ENCODE data around the gene PTGIS. TPM values are rescaled to one million over a fixed set of nuclear protein-coding genes. Genes with fewer than 3 reads are reported as not detected.

The PTGIS gene
- total and polyA plus RNA-seq, 2 donors, result 0.76 to 3.3 TPM

DNA sequence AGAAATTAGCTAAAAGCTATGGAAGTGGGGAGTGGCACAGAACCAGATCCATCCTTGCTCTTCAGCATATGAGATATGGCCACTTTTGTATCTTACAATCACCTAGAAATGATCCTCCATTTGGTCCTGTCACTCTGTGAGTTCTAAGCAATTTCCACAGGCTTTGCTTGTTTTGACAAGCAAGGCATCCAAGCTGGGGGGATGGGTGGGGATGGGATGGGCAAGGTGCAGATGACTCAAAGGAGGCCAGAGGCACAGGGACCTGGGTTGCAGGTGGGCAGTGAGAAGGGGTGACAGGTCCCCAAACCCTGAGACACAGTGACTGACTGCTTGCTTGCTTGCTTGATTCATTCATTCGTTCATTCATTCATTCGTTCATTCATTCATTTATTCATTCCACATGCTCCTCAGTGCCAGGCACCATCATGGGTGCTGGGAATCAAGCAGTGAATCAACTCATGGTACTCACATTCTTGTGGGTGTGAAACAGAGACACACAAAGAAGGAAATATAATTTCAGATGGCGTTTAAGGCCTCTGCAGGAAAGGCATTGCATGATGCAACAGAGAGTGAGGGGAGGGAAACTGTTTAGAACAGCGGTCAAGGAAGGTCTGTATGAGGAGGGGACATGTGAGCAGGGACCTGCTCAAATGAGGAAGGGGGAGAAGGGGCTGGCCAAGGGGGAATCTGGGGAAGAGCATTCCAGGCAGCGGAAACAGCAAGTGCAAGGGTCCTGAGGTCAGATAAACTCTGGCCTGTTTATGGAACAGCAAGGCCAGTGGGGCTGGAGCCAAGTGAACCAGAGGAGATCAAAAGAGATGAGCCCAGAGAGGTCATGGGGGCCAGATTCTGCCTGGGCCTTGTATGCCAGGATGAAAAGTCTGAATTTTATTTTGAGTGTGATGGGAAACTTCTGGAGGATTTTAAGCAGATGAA, 88.9 kb downstream of the PTGIS start:
- H3K27me3 ChIP-seq (ENCODE audit: control insufficient read depth in 2 of 2, insufficient read depth in 1 of 2, low read length in 1 of 2), result peaks cover 23 to 35% of the 10 kb centered on the region in 2 donors
- WGBS, result 87% methylated on average over 5 of the region's 5 CpGs
- no peak overlapping the region for H3K27ac ChIP-seq (ENCODE audit: low read depth in 1 of 2, low read length in 1 of 2)

DNA sequence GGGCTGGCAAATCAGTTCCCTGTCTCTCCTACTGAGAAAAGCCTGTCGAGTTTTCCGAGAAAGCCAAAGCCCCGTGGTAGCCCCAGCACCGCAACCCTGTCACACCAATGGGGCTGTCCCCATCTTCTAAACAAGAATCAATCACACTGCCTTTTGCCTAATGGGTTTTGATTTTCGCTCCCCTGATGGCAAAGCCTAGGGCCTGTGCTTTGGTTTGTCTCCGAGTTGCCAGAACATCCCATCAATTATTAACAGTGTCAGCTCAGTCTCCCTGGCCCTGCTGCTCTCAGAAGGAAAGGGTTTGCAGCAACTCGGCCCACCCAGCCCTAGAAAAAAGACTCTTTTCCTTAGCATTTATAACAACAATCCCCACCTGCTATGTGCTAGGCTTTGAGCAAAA, 89.7 kb downstream of the PTGIS start:
- Histone ChIP-seq H3K9me3 (ENCODE audit: control insufficient read depth in 2 of 2, insufficient read depth in 1 of 2, low read length in 1 of 2) (peaks cover 2 to 5% of the 10 kb centered on the region in 2 donors), H3K36me3 (ENCODE audit: control insufficient read depth in 2 of 2, insufficient read depth in 2 of 2, low read length in 1 of 2) (no peaks in the 10 kb centered on the region), H3K27ac (ENCODE audit: low read depth in 1 of 2, low read length in 1 of 2) (no peak overlapping the region), H3K4me3 (ENCODE audit: low read length in 2 of 2) (no peak overlapping the region), H3K4me1 (ENCODE audit: control insufficient read depth in 2 of 2, insufficient read depth in 2 of 2, low read length in 2 of 2) (no peaks in the 10 kb centered on the region), H3K27me3 (ENCODE audit: control insufficient read depth in 2 of 2, insufficient read depth in 1 of 2, low read length in 1 of 2) (peaks cover 16 to 29% of the 10 kb centered on the region in 2 donors)
- 75% methylated on average over 7 of the region's 7 CpGs for WGBS
- no peak for DNase-seq (ENCODE audit: low read depth in 6 of 9, low spot score in 9 of 9)

More for the DNA sequence above, 88.9 kb downstream of the PTGIS start:
- Histone ChIP-seq H3K4me1 (ENCODE audit: control insufficient read depth in 2 of 2, insufficient read depth in 2 of 2, low read length in 2 of 2) (no peaks in the 10 kb centered on the region), H3K36me3 (ENCODE audit: control insufficient read depth in 2 of 2, insufficient read depth in 2 of 2, low read length in 1 of 2) (no peaks in the 10 kb centered on the region), H3K4me3 (ENCODE audit: low read length in 2 of 2) (no peak overlapping the region), H3K9me3 (ENCODE audit: control insufficient read depth in 2 of 2, insufficient read depth in 1 of 2, low read length in 1 of 2) (peaks cover 2 to 5% of the 10 kb centered on the region in 2 donors)
- DNase-seq (ENCODE audit: low read depth in 6 of 9, low spot score in 9 of 9), result no peak

DNA sequence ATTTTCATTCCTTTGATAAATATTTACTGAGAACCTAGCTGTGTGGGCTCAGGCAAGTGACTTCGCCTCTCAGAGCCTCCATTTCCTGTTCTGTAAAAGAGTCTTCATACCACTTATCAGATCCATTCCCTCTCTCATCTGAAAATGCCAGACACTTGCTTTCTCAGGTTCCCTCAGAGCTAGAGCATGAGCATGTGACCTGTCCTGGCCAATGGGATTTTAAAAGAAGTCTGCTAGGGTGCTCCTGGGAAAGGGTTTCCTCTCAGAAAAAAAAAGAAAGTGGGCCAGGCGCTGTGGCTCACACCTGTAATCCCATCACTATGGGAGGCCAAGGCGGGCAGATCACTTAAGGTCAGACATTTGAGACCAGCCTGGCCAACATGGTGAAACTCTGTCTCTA, 90.7 kb downstream of the PTGIS start:
- Histone ChIP-seq H3K4me1 (ENCODE audit: control insufficient read depth in 2 of 2, insufficient read depth in 2 of 2, low read length in 2 of 2) (no peaks in the 10 kb centered on the region), H3K27ac (ENCODE audit: low read depth in 1 of 2, low read length in 1 of 2) (no peak overlapping the region), H3K36me3 (ENCODE audit: control insufficient read depth in 2 of 2, insufficient read depth in 2 of 2, low read length in 1 of 2) (no peaks in the 10 kb centered on the region), H3K9me3 (ENCODE audit: control insufficient read depth in 2 of 2, insufficient read depth in 1 of 2, low read length in 1 of 2) (no peaks in the 10 kb centered on the region), H3K4me3 (ENCODE audit: low read length in 2 of 2) (no peak overlapping the region), H3K27me3 (ENCODE audit: control insufficient read depth in 2 of 2, insufficient read depth in 1 of 2, low read length in 1 of 2) (peaks cover 6 to 18% of the 10 kb centered on the region in 2 donors)
- DNase-seq (ENCODE audit: low read depth in 6 of 9, low spot score in 9 of 9), result no peak
- 76% methylated on average over 3 of the region's 3 CpGs for WGBS

DNA sequence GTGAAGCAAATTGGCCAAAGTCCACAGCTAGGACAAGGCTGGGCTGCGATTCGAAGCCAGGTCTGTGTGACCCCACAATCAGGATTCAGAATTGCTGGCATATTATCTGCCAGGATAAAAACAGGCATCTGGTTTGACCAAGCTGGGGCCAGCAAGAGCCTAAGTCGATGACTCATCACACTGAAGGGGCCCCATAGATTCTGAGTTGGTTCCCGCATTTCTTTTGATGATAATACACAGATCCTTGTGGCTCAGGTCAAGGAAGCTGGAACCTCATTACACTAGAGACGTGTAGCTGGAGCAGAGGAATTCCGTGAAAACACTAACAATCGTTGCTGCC, 92.0 kb downstream of the PTGIS start:
- Histone ChIP-seq H3K4me1 (ENCODE audit: control insufficient read depth in 2 of 2, insufficient read depth in 2 of 2, low read length in 2 of 2) (no peaks in the 10 kb centered on the region), H3K9me3 (ENCODE audit: control insufficient read depth in 2 of 2, insufficient read depth in 1 of 2, low read length in 1 of 2) (no peaks in the 10 kb centered on the region), H3K4me3 (ENCODE audit: low read length in 2 of 2) (no peak overlapping the region), H3K27me3 (ENCODE audit: control insufficient read depth in 2 of 2, insufficient read depth in 1 of 2, low read length in 1 of 2) (peaks cover 0 to 11% of the 10 kb centered on the region in 2 donors), H3K36me3 (ENCODE audit: control insufficient read depth in 2 of 2, insufficient read depth in 2 of 2, low read length in 1 of 2) (no peaks in the 10 kb centered on the region), H3K27ac (ENCODE audit: low read depth in 1 of 2, low read length in 1 of 2) (no peak overlapping the region)
- no peak for DNase-seq (ENCODE audit: low read depth in 6 of 9, low spot score in 9 of 9)
- 84% methylated on average over 7 of the region's 7 CpGs for WGBS

DNA sequence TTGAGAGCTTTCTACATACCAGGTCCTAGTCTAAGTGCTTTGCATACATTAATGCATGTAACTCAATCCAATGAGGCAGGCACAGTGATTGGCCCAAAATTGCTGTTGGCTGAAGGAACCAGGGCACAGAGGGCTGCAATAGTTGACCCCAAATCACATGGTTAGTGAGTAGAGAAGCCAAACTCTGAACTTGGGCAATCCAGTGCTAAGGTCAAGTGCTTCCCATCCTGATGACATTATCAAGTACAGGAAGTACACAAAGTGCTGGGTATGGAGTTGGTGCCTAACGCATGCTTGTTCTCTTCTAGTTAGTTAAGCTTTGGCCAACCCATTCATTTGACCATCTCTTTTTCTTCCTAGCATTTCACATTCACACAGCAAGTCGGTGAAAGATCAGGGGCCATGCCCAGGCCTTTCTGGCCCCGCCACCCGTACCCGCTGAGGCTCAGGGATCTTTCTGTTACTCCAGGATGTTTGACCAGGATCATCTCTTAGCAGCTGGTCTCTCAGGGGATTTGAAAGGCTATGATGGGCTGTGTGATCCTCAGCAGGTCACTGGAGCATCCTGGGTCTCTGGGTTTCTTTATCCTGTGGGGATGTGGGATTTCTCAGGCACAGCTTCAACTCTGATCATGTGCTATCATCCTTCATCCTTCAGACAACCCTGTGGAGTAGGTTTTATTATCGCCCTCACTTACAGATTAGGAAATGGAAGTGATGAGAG, 92.5 kb downstream of the PTGIS start:
- no peak overlapping the region for H3K4me3 ChIP-seq (ENCODE audit: low read length in 2 of 2)
- no peaks in the 10 kb centered on the region for H3K4me1 ChIP-seq (ENCODE audit: control insufficient read depth in 2 of 2, insufficient read depth in 2 of 2, low read length in 2 of 2)
- peaks cover 0 to 8% of the 10 kb centered on the region in 2 donors for H3K27me3 ChIP-seq (ENCODE audit: control insufficient read depth in 2 of 2, insufficient read depth in 1 of 2, low read length in 1 of 2)
- no peak for DNase-seq (ENCODE audit: low read depth in 6 of 9, low spot score in 9 of 9)
- WGBS, result 94% methylated on average over 6 of the region's 6 CpGs
- no peaks in the 10 kb centered on the region for H3K9me3 ChIP-seq (ENCODE audit: control insufficient read depth in 2 of 2, insufficient read depth in 1 of 2, low read length in 1 of 2)
- H3K36me3 ChIP-seq (ENCODE audit: control insufficient read depth in 2 of 2, insufficient read depth in 2 of 2, low read length in 1 of 2), result no peaks in the 10 kb centered on the region
- H3K27ac ChIP-seq (ENCODE audit: low read depth in 1 of 2, low read length in 1 of 2), result no peak overlapping the region

DNA sequence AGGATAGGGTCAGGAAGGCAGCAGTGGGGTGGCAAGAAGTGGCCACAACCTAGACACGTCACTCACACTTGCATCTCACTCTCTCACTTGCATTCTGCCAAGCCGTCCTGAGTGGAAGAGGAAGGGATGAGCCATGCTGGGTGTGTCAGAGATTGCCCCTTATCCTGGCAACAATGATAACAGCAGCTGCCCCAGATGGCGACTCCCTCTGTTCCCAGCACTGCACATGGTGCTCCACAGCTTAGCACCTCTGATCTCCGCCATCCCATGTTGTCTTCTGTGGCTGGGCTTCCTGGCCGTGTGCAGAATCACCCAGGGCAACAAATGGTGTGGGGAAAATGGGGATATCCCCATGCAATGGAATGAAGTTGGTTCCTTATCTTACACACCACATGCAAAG, 96.5 kb downstream of the PTGIS start:
- WGBS, result 78% methylated on average over 5 of the region's 5 CpGs
- no peak for DNase-seq (ENCODE audit: low read depth in 6 of 9, low spot score in 9 of 9)
- H3K4me1 ChIP-seq (ENCODE audit: control insufficient read depth in 2 of 2, insufficient read depth in 2 of 2, low read length in 2 of 2), result no peaks in the 10 kb centered on the region
- no peak overlapping the region for H3K4me3 ChIP-seq (ENCODE audit: low read length in 2 of 2)
- H3K27ac ChIP-seq (ENCODE audit: low read depth in 1 of 2, low read length in 1 of 2), result no peak overlapping the region
- H3K27me3 ChIP-seq (ENCODE audit: control insufficient read depth in 2 of 2, insufficient read depth in 1 of 2, low read length in 1 of 2), result peaks cover 0 to 9% of the 10 kb centered on the region in 2 donors
- H3K9me3 ChIP-seq (ENCODE audit: control insufficient read depth in 2 of 2, insufficient read depth in 1 of 2, low read length in 1 of 2), result no peaks in the 10 kb centered on the region
- no peaks in the 10 kb centered on the region for H3K36me3 ChIP-seq (ENCODE audit: control insufficient read depth in 2 of 2, insufficient read depth in 2 of 2, low read length in 1 of 2)

DNA sequence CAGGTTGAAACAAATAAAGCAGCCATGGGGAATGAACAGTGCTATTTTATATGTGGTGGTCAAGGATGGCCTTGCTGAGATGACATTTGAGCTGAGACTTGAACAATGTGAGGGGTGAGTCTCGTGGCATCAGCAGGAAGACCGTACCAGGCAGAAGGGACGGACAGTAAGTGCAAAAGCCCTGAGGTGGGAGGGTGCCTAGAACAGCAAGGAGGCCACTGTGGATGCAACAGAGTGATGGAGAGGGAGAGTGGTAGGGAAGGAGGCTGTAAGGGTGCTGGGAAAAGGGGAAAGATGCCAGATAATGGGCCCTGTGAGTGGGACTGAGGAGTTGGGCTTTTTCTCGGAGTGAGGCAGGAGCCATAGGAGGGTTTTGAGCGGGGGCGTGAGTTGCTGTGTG, 97.0 kb downstream of the PTGIS start:
- H3K36me3 ChIP-seq (ENCODE audit: control insufficient read depth in 2 of 2, insufficient read depth in 2 of 2, low read length in 1 of 2), result no peaks in the 10 kb centered on the region
- H3K4me1 ChIP-seq (ENCODE audit: control insufficient read depth in 2 of 2, insufficient read depth in 2 of 2, low read length in 2 of 2), result no peaks in the 10 kb centered on the region
- H3K4me3 ChIP-seq (ENCODE audit: low read length in 2 of 2), result no peak overlapping the region
- peaks cover 0 to 9% of the 10 kb centered on the region in 2 donors for H3K27me3 ChIP-seq (ENCODE audit: control insufficient read depth in 2 of 2, insufficient read depth in 1 of 2, low read length in 1 of 2)
- H3K27ac ChIP-seq (ENCODE audit: low read depth in 1 of 2, low read length in 1 of 2), result no peak overlapping the region
- WGBS, result 79% methylated on average over 6 of the region's 6 CpGs
- no peaks in the 10 kb centered on the region for H3K9me3 ChIP-seq (ENCODE audit: control insufficient read depth in 2 of 2, insufficient read depth in 1 of 2, low read length in 1 of 2)
- DNase-seq (ENCODE audit: low read depth in 6 of 9, low spot score in 9 of 9), result no peak

DNA sequence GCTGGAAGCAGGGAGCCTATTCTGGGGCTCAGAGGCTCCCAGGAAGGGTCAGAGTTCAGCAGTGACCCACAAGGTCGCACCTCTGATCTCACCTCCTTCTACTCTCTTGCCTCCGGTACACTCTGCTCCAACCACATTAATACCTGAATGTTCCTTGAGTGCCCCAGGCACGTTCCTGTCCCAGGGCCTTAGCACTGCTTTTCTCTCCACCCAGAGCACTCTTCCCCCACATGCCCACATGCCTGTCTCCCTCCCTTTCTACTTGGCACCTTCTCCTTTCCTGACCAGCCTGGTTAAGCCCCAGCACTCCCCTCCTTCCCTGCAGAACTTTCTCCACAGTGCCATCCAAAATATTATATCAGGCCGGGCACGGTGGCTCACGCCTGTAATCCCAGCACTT, 98.9 kb downstream of the PTGIS start:
- no peak for DNase-seq (ENCODE audit: low read depth in 6 of 9, low spot score in 9 of 9)
- no peaks in the 10 kb centered on the region for H3K36me3 ChIP-seq (ENCODE audit: control insufficient read depth in 2 of 2, insufficient read depth in 2 of 2, low read length in 1 of 2)
- no peaks in the 10 kb centered on the region for H3K4me1 ChIP-seq (ENCODE audit: control insufficient read depth in 2 of 2, insufficient read depth in 2 of 2, low read length in 2 of 2)
- no peak overlapping the region for H3K27ac ChIP-seq (ENCODE audit: low read depth in 1 of 2, low read length in 1 of 2)
- no peak overlapping the region for H3K4me3 ChIP-seq (ENCODE audit: low read length in 2 of 2)
- 81% methylated on average over 6 of the region's 6 CpGs for WGBS
- no peaks in the 10 kb centered on the region for H3K9me3 ChIP-seq (ENCODE audit: control insufficient read depth in 2 of 2, insufficient read depth in 1 of 2, low read length in 1 of 2)
- peaks cover 0 to 9% of the 10 kb centered on the region in 2 donors for H3K27me3 ChIP-seq (ENCODE audit: control insufficient read depth in 2 of 2, insufficient read depth in 1 of 2, low read length in 1 of 2)

DNA sequence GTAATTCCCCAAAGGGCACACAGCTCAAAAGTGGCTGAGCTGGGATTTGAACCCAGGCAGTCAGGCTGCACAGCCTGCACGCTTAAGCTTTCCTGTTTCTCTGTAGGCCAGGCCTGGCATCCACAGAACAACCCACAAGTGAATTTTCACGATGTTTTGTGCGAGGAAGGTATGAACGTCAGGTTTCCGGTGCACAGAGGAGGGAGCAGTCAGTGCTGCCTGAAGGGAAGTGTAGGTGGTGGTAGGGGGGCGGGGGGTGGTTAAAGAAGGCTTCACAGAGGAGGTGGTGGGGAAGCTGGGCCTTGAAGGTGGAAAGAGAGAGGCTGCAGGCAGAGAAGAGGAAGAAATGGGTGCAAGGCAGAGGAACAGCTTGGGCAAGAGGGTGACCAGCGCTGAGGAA, 99.5 kb downstream of the PTGIS start:
- no peak overlapping the region for H3K4me3 ChIP-seq (ENCODE audit: low read length in 2 of 2)
- DNase-seq (ENCODE audit: low read depth in 6 of 9, low spot score in 9 of 9), result no peak
- H3K4me1 ChIP-seq (ENCODE audit: control insufficient read depth in 2 of 2, insufficient read depth in 2 of 2, low read length in 2 of 2), result no peaks in the 10 kb centered on the region
- 65% methylated on average over 7 of the region's 7 CpGs for WGBS
- peaks cover 0 to 9% of the 10 kb centered on the region in 2 donors for H3K27me3 ChIP-seq (ENCODE audit: control insufficient read depth in 2 of 2, insufficient read depth in 1 of 2, low read length in 1 of 2)
- peak overlapping the region in 1 of 2 donors; percentile 8 for H3K27ac ChIP-seq (ENCODE audit: low read depth in 1 of 2, low read length in 1 of 2)
- H3K36me3 ChIP-seq (ENCODE audit: control insufficient read depth in 2 of 2, insufficient read depth in 2 of 2, low read length in 1 of 2), result no peaks in the 10 kb centered on the region
- H3K9me3 ChIP-seq (ENCODE audit: control insufficient read depth in 2 of 2, insufficient read depth in 1 of 2, low read length in 1 of 2), result no peaks in the 10 kb centered on the region
